EL (cell line): ENCODE results near the gene DTL.

Experiments
- DNase-seq: peaks from one replicate; pipeline ENCODE4 v3.0.0-alpha.2; 2016

The DTL gene

GRCh38 chr1:212098771-212099170 is 63.2 kb downstream of the DTL start:
- DNase-seq: no peak

- no peak for DNase-seq
These were observed 65.7 kb downstream of the DTL start for GRCh38 chr1:212101251-212101650.

DNA sequence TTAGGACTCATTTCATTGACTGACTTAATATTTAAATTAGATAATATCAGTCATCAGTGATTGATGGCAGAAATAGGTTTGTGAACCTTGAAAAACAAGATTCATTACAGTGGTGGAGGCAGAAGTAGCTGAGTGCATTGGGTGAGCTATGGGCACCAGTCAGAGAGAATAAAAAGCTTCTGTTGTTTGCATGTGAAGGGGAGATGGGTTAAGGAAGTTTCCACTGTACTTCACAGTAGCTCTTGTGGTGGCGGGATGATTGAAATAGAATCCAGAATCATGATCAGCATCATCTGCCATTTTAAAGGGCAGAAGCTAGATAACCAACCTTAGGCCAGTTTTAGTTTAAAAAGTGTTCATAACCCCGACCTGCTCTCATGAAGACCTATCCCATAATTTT is 66.2 kb downstream of the DTL start:
- no peak for DNase-seq

- no peak for DNase-seq
These were observed 69.2 kb downstream of the DTL start for GRCh38 chr1:212104586-212105325.

DNA sequence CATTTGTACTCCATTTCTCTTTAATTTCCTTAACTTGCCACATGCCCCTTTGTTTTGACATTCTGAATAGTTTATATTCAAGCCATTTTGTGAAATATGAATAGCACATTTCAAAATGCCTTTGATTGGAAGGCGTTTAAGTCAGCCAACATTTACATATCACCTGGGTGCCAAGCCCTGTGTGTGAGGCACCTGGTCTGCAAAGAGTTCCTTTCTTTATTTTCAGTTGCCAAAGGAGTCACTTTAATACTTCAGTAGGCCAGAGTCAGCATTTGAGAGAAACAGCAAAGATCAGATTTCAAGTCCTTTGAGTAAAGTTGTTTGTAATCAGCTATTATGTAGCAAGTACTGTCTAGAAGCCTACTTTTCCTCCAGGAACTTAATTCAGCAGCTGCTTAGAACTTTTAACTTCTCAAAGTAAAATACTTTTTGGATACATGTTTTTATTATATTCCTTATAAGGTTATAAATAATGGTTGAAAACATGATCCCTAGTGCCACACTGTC is 70.8 kb downstream of the DTL start:
- DNase-seq: no peak

- DNase-seq: no peak
These were observed 71.9 kb downstream of the DTL start for GRCh38 chr1:212107481-212107880.

- DNase-seq: no peak
These were observed 72.6 kb downstream of the DTL start for GRCh38 chr1:212108187-212108586.

DNA sequence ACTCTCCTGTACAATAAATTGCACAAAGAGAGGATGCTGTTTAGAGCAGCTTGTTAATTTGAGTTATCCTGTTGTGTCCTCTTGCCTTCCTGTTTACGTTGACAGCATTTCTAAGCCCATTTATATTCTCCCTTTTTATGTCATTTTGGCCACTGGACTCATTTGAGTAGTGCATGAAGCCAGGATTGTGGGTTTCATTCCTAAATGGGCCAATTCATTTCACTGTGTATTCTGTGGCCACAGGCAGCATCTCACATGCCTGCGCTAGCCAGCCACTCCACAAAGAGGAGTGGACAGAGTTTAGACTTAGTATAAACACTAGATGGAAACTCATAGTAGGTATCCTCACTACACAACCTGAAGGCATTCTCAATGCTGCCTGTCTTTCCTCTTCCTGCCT is 73.4 kb downstream of the DTL start:
- no peak for DNase-seq

GRCh38 chr1:212109728-212110127 is 74.2 kb downstream of the DTL start:
- DNase-seq: no peak

GRCh38 chr1:212110617-212111016 is 75.1 kb downstream of the DTL start:
- DNase-seq: no peak

GRCh38 chr1:212111536-212111935 is 76.0 kb downstream of the DTL start:
- no peak for DNase-seq

DNA sequence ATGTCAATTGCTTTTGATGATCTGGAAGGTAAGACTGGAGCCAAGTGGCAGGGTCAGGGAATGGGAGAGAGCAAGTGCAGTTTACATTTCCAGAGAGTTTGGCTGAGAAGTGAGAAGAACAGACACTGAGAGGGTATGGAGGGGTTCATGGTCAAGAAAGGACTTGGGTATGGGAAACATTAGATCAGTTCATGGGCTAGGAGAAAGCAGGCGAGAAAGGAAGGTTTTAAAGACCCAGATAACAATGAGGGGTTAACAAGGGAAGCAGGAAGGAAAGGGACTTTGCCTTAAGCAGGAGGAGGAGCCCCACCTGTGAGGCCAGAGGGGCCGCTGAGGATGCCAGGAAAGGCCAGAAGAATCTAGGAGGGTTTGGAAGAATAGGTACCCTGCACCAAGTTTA is 78.2 kb downstream of the DTL start:
- no peak for DNase-seq

DNA sequence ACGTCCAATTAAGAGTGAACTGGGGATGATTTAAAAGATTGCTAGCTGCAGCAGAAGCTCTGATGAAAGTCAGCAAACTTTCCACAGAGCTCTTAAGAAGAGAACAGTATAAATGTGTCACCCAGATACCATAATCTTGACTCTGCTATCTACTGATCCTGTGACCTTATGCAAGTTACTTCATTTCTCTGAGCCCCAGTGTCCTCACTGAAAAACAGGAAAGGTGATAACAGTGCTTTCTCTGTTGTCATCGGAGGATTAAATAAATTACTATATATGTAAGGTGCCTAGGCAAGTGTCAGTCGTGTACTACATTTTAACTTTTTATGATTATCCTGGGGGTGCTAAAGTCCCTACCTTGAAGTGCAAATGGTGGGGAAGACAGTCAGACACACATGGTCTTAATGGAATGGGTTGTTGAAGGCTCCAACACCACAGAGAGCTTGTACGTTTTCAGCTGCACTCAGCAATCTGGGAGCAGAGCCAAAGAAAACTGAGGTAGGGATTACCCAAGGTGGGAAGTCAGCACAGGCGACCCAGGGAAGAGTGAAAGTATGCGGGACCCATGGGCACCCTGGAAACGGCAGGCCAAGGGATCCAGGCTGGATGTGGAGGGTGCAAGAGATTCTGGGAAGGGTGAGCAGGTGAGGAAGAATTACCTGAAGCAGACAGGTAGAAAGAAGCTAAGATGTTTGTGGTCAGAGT is 82.8 kb downstream of the DTL start:
- peak; percentile 12 for DNase-seq

- no peak for DNase-seq
These were observed 83.3 kb downstream of the DTL start for GRCh38 chr1:212118872-212119260.

DNA sequence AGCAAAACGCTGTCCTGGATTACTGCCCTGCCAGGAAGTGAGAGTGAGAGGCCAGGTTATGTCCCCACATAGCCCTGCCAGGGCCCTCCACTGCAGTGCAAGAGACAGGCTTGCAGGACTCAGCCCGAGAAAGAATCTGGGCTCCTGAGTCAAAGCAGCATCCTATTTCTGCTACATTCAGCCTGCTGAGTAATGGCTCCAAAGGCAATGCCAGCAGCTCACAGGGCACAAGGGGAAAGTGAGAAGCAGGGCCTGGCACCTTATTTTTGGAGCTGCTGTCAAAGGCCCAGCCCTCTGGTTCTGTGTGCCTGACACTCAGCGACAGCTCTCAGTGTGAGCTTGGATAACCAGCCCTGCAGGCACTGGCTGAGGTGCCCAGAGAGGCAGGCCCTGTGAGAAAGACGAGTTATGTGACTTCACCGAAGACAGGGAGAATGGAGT is 83.9 kb downstream of the DTL start:
- no peak for DNase-seq

DNA sequence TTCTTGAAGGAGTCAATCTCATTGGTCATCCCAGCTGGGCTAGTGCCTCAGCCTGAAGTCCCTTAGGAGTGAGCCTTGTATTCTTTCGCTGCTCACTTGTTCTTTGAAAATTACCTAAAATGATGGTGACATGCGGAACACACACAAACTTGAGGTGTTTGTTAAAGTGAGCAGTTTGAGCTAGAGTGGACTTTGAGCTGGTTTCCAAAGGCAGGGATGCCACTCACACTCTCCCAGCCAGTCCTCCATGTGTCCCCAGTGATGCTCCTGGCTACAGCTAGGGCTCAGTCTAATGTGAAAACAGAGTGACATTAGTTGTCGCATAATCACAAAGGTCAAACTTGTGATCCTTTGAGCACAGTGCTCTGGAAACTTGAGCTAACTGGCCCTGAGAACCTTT is 84.3 kb downstream of the DTL start:
- DNase-seq: no peak

GRCh38 chr1:212121779-212122178 is 86.2 kb downstream of the DTL start:
- no peak for DNase-seq

DNA sequence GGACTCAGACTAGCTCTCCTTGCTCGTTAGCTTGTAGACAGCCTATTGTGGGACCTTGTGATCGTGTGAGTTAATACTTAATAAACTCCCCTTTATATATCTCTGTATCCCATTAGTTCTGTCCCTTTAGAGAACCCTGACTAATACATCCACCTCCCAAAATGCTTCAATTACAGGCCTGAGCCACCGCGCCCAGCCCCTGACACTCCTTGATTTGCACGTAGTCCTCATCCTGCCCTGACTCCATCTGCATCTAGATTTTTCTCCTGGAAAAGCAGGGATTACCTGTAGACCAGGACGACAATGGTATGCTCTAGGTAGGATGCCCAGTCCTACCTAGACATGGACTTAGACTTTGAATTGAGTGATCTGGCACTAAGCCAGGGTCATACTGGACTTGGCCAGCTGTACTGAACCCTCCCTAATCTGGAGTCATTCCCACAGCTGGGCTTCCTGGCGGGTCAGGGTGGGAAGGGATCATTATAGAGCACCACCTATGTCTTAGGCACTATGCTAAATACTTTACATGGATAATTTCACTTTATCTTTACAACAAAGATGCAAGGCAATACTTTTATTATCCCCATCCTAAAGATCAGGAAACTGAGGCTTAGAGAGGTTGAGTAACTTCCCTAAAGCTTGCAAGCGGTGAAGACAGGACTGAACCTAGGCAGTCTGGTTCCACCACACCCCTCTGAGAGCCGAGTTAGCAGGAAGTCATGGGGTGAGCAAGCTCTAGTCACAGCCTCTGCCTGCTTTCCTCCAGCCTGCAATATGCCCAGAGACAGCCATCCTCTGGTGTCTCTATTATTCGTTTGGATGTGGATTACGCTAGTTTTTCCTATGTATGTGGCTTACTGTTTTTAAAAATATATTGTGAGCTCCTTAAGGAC is 89.4 kb downstream of the DTL start:
- no peak for DNase-seq

DNA sequence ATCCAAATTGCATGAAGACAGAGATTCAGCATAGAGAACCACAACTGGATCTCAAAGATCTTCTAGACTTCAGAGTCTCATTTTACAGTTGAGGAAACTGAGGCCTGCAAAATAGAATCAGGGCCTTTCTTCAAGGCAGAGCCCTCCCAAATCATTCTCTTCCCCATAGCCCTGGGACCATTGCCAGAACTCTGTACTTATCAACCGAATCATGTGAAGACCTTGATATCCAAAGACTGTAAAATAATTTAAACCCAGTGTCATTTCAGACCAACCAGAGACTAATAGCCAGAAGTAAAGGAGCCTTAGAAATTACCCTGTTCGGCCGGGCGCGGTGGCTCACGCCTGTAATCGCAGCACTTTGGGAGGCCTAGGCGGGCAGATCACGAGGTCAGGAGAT is 90.1 kb downstream of the DTL start:
- no peak for DNase-seq

GRCh38 chr1:212127221-212127620 is 91.7 kb downstream of the DTL start:
- no peak for DNase-seq

GRCh38 chr1:212129781-212130180 is 94.2 kb downstream of the DTL start:
- no peak for DNase-seq

DNA sequence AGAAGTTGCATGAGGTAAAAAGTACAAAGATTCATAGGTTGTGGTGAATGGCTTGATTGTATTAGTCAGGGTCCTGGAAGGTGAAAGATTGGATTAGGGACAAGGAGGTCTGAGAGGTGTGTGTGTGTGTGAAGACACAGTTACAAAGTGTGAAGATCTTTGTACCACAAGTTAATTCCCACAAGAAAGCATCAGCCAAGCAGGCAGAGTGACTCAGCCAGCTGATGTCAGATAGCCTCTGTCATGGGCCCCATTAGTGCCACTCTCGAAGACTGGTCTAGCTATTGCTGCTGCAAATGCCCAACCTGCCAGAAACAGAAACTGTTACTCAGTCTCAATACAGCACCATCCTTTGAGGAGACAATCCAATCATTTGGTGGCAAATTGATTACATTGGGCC is 96.5 kb downstream of the DTL start:
- no peak for DNase-seq

- DNase-seq: no peak
These were observed 97.8 kb downstream of the DTL start for GRCh38 chr1:212133319-212133718.
